Neural progenitor cell (in vitro differentiated cells): ENCODE measurements around the gene CDK18. TPM values are rescaled to one million over a fixed set of nuclear protein-coding genes. Genes with fewer than 3 reads are reported as not detected.

Experiments
- DNase-seq: peaks from one replicate; pipeline ENCODE4 v3.0.0-alpha.2; 2016; ENCODE audit warnings: low spot score
- H2AFZ ChIP-seq: fragments of 200-600 bp; sonication (generic); replicated peaks from 2 replicates; pipeline ENCODE4 v1.6.1; 2016; ENCODE audit warnings: antibody characterized with exemption
- H3F3A ChIP-seq: fragments of 200-600 bp; sonication (generic); 2 replicates; pipeline ENCODE4 v1.6.1; 2016; ENCODE audit warnings: antibody characterized with exemption, low read depth
- H3K27ac ChIP-seq: fragments of 200-600 bp; sonication (generic); 2 replicates; pipeline ENCODE4 v1.5.1; 2016; ENCODE audit warnings: mild to moderate bottlenecking
- H3K27me3 ChIP-seq: fragments of 200-600 bp; sonication (generic); 2 replicates; pipeline ENCODE4 v1.6.1; 2016; ENCODE audit warnings: mild to moderate bottlenecking, moderate library complexity
- H3K36me3 ChIP-seq: fragments of 200-600 bp; sonication (generic); 2 replicates; pipeline ENCODE4 v1.5.1; 2016
- H3K4me1 ChIP-seq: fragments of 200-600 bp; sonication (generic); 2 replicates; pipeline ENCODE4 v1.6.1; 2016; ENCODE audit warnings: mixed run types
- H3K4me2 ChIP-seq: fragments of 200-600 bp; sonication (generic); 2 replicates; pipeline ENCODE4 v1.6.1; 2016
- H3K4me3 ChIP-seq: fragments of 200-600 bp; sonication (generic); 2 replicates; pipeline ENCODE4 v1.5.1; 2016
- H3K79me2 ChIP-seq: fragments of 200-600 bp; sonication (generic); 2 replicates; pipeline ENCODE4 v1.6.1; 2016; ENCODE audit warnings: low read depth
- H3K9ac ChIP-seq: fragments of 200-600 bp; sonication (generic); 2 replicates; pipeline ENCODE4 v1.6.1; 2016
- H3K9me3 ChIP-seq: fragments of 200-600 bp; sonication (generic); 2 replicates; pipeline ENCODE4 v1.5.1; 2016; ENCODE audit warnings: low read depth
- H4K20me1 ChIP-seq: fragments of 200-600 bp; sonication (generic); 2 replicates; pipeline ENCODE4 v1.6.1; 2016; ENCODE audit warnings: low read depth
- H3K27ac Mint-ChIP-seq: 3 replicates; pipeline ENCODE4 v1.8.0; 2021; ENCODE audit warnings: mixed read lengths
- H3K27me3 Mint-ChIP-seq: 2 replicates; pipeline ENCODE4 v1.8.0; 2022; ENCODE audit warnings: low read depth, mild to moderate bottlenecking, inconsistent platforms, moderate library complexity, mixed read lengths; ENCODE audit not compliant: insufficient read depth
- H3K36me3 Mint-ChIP-seq: 3 replicates; pipeline ENCODE4 v1.8.0; 2021; ENCODE audit warnings: mixed read lengths
- H3K4me1 Mint-ChIP-seq: 3 replicates; pipeline ENCODE4 v1.8.0; 2021; ENCODE audit warnings: mixed read lengths
- H3K4me3 Mint-ChIP-seq: 3 replicates; pipeline ENCODE4 v1.8.0; 2021; ENCODE audit warnings: mild to moderate bottlenecking, moderate library complexity, mixed read lengths
- H3K9me3 Mint-ChIP-seq: 3 replicates; pipeline ENCODE4 v1.8.0; 2020; ENCODE audit warnings: mixed read lengths
- EZH2 ChIP-seq: fragments of 200-600 bp; sonication (generic); IDR thresholded peaks from 2 replicates; pipeline ENCODE4 v1.6.1; 2017; ENCODE audit warnings: antibody characterized with exemption, mild to moderate bottlenecking, moderate library complexity
- EZH2phosphoT487 ChIP-seq: fragments of 200-600 bp; sonication (generic); IDR thresholded peaks from 2 replicates; pipeline ENCODE4 v1.6.1; 2017; ENCODE audit warnings: antibody characterized with exemption
- total RNA-seq: library from RNA; depleted of rRNA; stranded (reverse); fragments of >200 nt; gene quantifications from 2 replicates; pipeline ENCODE4 v1.2.3, GENCODE V29; 2015; ENCODE audit warnings: low replicate concordance
- TF ChIP-seq, protein P1 (sequence below): fragments of 200-600 bp; sonication (generic); IDR thresholded peaks from 2 replicates; pipeline ENCODE4 v1.5.1; 2017; ENCODE audit warnings: antibody characterized with exemption, mild to moderate bottlenecking

Gene CDK18
- total RNA-seq, 1 donor from 2014 or later, result 14.1 TPM

DNA sequence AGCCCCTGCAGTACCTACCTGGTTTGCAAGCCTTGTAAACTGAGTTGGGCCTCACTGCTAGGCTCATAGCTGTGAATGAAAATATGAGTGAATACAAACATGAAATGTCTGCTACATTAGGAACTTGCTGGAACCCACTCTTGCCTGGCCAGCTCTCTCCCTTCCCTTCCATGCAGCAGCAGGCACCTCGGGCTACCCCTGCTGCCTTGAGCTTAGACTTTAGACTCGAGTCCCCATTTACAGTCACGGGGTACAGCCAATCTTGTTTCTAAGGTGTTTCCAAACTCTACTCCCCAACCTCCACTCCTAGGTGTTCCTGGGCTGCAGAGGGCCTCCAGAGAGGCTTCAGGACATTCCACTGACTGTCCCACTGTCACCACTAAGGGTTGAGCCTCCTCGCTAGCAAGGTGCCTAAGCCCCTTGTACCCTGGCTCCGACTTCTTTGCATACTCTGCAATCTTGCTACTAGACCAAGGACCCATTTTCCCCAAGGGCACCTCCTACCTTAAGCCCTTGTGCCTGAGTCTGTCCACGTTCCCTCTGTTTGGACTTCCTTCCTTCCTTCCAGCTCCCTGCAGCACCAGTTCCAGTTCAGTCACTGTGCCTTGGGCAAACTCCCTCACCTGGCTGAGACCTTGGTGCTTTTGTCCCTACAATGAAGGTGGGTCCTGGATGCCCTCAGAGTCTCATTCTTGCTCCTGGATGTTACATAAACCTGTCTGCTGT, 36.9 kb downstream of the CDK18 start:
- Mint-ChIP-seq H3K27ac (peak overlapping the region; percentile 60), H3K36me3 (no peaks in the 10 kb centered on the region), H3K4me3 (peak overlapping the region; percentile 11), H3K9me3 (no peaks in the 10 kb centered on the region), H3K27me3 (peaks cover 24% of the 10 kb centered on the region), H3K4me1 (peaks cover 18% of the 10 kb centered on the region)
- Histone ChIP-seq H3K4me2 (no peak overlapping the region), H4K20me1 (no peaks in the 10 kb centered on the region), H3K79me2 (no peaks in the 10 kb centered on the region), H2AFZ (no peak overlapping the region), H3K27me3 (peaks cover 11% of the 10 kb centered on the region), H3F3A (peaks cover 29% of the 10 kb centered on the region), H3K4me1 (peaks cover 8% of the 10 kb centered on the region), H3K36me3 (no peaks in the 10 kb centered on the region), H3K9ac (no peak overlapping the region), H3K9me3 (no peaks in the 10 kb centered on the region), H3K4me3 (no peak overlapping the region), H3K27ac (no peak overlapping the region)
- no peak for DNase-seq
- TF ChIP-seq EZH2 (no peak), EZH2phosphoT487 (no peak)
- TF ChIP-seq, protein P1, sequence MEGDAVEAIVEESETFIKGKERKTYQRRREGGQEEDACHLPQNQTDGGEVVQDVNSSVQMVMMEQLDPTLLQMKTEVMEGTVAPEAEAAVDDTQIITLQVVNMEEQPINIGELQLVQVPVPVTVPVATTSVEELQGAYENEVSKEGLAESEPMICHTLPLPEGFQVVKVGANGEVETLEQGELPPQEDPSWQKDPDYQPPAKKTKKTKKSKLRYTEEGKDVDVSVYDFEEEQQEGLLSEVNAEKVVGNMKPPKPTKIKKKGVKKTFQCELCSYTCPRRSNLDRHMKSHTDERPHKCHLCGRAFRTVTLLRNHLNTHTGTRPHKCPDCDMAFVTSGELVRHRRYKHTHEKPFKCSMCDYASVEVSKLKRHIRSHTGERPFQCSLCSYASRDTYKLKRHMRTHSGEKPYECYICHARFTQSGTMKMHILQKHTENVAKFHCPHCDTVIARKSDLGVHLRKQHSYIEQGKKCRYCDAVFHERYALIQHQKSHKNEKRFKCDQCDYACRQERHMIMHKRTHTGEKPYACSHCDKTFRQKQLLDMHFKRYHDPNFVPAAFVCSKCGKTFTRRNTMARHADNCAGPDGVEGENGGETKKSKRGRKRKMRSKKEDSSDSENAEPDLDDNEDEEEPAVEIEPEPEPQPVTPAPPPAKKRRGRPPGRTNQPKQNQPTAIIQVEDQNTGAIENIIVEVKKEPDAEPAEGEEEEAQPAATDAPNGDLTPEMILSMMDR, result no peak

DNA sequence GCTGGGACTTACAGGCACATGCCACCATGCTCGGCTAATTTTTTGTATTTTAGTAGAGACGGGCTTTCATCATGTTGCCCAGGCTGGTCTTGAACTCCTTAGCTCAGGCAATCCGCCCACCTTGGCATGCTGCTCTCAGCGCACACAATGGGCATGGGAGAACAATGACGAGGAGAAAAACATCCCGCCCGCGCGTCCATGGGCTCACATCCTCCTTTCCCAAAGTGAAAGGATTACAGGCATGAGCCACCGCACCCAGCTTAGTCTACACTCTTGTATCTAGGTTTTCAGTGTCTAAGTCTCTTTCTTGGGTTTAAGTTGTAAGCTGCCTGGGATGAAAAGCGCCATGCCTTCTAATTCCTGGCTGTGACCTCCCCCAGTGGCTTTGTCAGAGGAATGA, 37.9 kb downstream of the CDK18 start:
- Histone ChIP-seq H3K27me3 (peaks cover 3% of the 10 kb centered on the region), H3K4me3 (no peak overlapping the region), H3K79me2 (no peaks in the 10 kb centered on the region), H3K36me3 (no peaks in the 10 kb centered on the region), H3K4me2 (peak overlapping the region; percentile 71), H3K27ac (no peak overlapping the region), H3K9me3 (no peaks in the 10 kb centered on the region), H4K20me1 (no peaks in the 10 kb centered on the region), H3K4me1 (peaks cover 8% of the 10 kb centered on the region), H2AFZ (no peak overlapping the region), H3F3A (peaks cover 29% of the 10 kb centered on the region), H3K9ac (no peak overlapping the region)
- H3K27ac Mint-ChIP-seq, result no peak overlapping the region
- TF ChIP-seq, protein P1, result no peak
- TF ChIP-seq EZH2phosphoT487 (no peak), EZH2 (no peak)
- DNase-seq, result peak; percentile 42
- H3K27me3 Mint-ChIP-seq, result peaks cover 24% of the 10 kb centered on the region
- H3K4me1 Mint-ChIP-seq, result peaks cover 18% of the 10 kb centered on the region
- H3K36me3 Mint-ChIP-seq, result no peaks in the 10 kb centered on the region
- no peak overlapping the region for H3K4me3 Mint-ChIP-seq
- H3K9me3 Mint-ChIP-seq, result no peaks in the 10 kb centered on the region

DNA sequence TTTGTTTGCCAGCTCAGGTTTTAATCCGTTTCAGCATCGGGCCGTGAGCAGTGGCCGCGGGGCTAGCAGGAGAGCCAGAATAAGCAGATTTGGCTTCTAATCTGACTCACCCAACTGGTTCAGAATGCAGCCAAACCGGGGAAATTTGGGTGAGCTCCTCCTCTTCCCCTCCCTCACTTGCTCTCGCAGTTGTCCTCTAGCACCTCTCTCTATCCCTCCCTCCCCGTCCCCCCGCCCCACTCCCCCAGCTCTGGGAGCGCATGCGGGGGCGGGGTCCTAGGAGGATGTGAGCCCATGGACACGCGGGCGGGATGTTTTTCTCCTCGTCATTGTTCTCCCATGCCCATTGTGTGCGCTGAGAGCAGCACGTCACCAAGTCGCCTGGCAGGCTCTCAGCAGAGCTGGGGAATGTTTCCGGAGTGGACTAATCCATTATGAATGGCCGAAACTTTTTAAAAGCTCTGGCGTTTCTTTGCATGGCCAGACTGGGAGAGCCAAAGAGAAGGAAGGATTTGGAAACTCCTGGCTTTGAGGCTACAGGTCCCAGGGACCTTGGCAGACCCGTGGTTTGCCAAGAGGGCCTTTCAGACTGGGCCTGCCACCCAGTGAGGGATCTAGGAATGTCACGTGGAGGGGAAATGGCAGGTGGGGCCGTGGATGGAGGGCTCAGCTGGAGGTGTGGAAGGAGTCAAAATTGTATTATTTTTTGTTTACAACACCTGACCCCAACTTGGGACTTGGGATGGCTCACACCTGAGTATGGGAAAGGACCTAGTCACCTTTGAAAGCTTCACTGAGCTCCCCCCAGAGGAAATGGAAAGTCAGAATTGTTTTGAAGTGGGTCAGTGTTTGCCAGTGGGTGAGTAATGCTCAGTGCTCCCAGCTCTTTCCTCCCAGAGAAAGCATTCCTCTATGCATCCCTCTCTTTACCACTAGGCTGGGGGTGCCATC, 39.2 kb downstream of the CDK18 start:
- Mint-ChIP-seq H3K4me3 (peak overlapping the region; percentile 83), H3K36me3 (no peaks in the 10 kb centered on the region), H3K27ac (peak overlapping the region; percentile 99), H3K4me1 (peaks cover 21% of the 10 kb centered on the region), H3K9me3 (no peaks in the 10 kb centered on the region), H3K27me3 (peaks cover 21% of the 10 kb centered on the region)
- no peaks in the 10 kb centered on the region for H3K9me3 ChIP-seq
- peak overlapping the region; percentile 82 for H3K27ac ChIP-seq
- peaks cover 8% of the 10 kb centered on the region for H3K4me1 ChIP-seq
- no peak for TF ChIP-seq EZH2
- TF ChIP-seq, protein P1, result no peak
- TF ChIP-seq EZH2phosphoT487, result no peak
- peak overlapping the region; percentile 71 for H3K4me2 ChIP-seq
- no peaks in the 10 kb centered on the region for H3K79me2 ChIP-seq
- H3K27me3 ChIP-seq, result no peaks in the 10 kb centered on the region
- H3K36me3 ChIP-seq, result no peaks in the 10 kb centered on the region
- peak overlapping the region; percentile 76 for H2AFZ ChIP-seq
- H3K4me3 ChIP-seq, result peak overlapping the region; percentile 38
- peaks cover 29% of the 10 kb centered on the region for H3F3A ChIP-seq
- no peak overlapping the region for H3K9ac ChIP-seq
- H4K20me1 ChIP-seq, result no peaks in the 10 kb centered on the region
- DNase-seq, result peak; percentile 94
